Parathyroid adenoma (tissue), 2 donors: ENCODE results near the gene CAMTA1.

Experiments
- H2AFZ ChIP-seq: fragments of 300-600 bp; sonication (generic); one replicate; pipeline ENCODE4 v1.7.0; 2017; ENCODE audit warnings: antibody characterized with exemption, mild to moderate bottlenecking
- H3K27ac ChIP-seq: fragments of 300-600 bp; sonication (generic); one replicate; pipeline ENCODE4 v1.7.0; 2017
- H3K27me3 ChIP-seq: fragments of 300-600 bp; sonication (generic); one replicate; pipeline ENCODE4 v1.7.0; 2017; ENCODE audit warnings: low read length; ENCODE audit not compliant: control insufficient read depth, insufficient read depth
- H3K36me3 ChIP-seq: fragments of 300-600 bp; sonication (generic); one replicate; pipeline ENCODE4 v1.7.0; 2017; ENCODE audit warnings: low read length; ENCODE audit not compliant: control insufficient read depth, insufficient read depth
- H3K4me1 ChIP-seq: fragments of 300-600 bp; sonication (generic); one replicate; pipeline ENCODE4 v1.7.0; 2017; ENCODE audit warnings: control low read depth
- H3K4me2 ChIP-seq: fragments of 300-600 bp; sonication (generic); one replicate; pipeline ENCODE4 v1.7.0; 2017; ENCODE audit warnings: low read length
- H3K4me3 ChIP-seq: fragments of 300-600 bp; sonication (generic); one replicate; pipeline ENCODE4 v1.7.0; 2017; ENCODE audit warnings: low read depth, low read length
- H3K79me2 ChIP-seq: fragments of 300-600 bp; sonication (generic); one replicate; pipeline ENCODE4 v1.7.0; 2017; ENCODE audit warnings: control low read depth
- H3K9ac ChIP-seq: fragments of 300-600 bp; sonication (generic); one replicate; pipeline ENCODE4 v1.7.0; 2017; ENCODE audit warnings: mild to moderate bottlenecking
- H3K9me3 ChIP-seq: fragments of 300-600 bp; sonication (generic); one replicate; pipeline ENCODE4 v1.7.0; 2017; ENCODE audit warnings: low read length; ENCODE audit not compliant: control insufficient read depth
- CTCF ChIP-seq: fragments of 300-600 bp; sonication (generic); IDR thresholded peaks from one replicate; pipeline ENCODE4 v1.7.0; 2017; ENCODE audit warnings: antibody characterized with exemption, mild to moderate bottlenecking
- donor health status: primary hyperparathyroidism.

The CAMTA1 gene

DNA sequence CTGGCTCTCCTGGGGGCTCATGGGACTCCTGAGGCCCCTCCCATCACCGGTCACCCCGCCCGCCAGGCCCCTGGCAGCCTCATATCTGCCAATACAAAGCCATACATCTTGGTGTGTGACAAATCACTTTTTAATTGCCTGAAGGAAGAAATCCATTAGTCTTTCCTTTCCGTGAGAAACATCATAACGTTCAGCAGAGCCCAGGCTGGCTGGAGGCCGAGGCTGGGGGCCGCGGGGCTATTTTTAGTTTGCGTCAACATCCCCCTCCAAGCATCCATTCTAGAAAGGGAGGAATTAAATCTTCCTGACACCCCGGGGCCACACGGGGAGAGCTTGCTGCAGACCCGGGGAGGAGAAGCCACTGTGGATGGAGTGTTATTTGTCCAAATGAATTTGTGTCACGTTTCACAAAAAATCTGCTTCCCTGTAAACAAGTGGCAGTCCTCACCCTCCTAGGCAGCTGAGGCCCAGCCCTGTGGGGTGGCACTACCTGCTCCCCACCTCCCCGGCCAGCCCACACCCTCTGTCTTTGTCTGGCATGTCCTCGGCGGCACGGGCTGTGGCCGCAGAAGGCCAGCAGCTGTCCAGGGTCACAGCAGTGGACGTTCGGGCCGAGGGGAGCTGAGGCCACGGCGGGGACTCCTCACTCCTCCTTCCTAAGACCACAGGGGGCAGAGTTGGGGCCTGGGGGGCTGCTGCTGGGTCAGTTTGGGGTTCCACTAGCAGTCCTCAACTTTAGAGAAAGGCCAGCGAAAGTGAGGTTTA is 749.0 kb downstream of the CAMTA1 start:
- Histone ChIP-seq H2AFZ (no peak overlapping the region), H3K4me1 (no peaks in the 10 kb centered on the region), H3K36me3 (no peaks in the 10 kb centered on the region), H3K79me2 (no peaks in the 10 kb centered on the region), H3K27ac (no peak overlapping the region), H3K4me2 (no peak overlapping the region), H3K9me3 (no peaks in the 10 kb centered on the region), H3K9ac (no peak overlapping the region), H3K27me3 (no peaks in the 10 kb centered on the region), H3K4me3 (no peak overlapping the region)
- TF ChIP-seq CTCF, result no peak

- no peak overlapping the region for H2AFZ ChIP-seq
- no peaks in the 10 kb centered on the region for H3K9me3 ChIP-seq
- no peaks in the 10 kb centered on the region for H3K27me3 ChIP-seq
- no peaks in the 10 kb centered on the region for H3K36me3 ChIP-seq
- no peak overlapping the region for H3K9ac ChIP-seq
- no peaks in the 10 kb centered on the region for H3K4me1 ChIP-seq
- TF ChIP-seq CTCF, result no peak
- H3K79me2 ChIP-seq, result no peaks in the 10 kb centered on the region
- H3K27ac ChIP-seq, result no peak overlapping the region
- no peak overlapping the region for H3K4me3 ChIP-seq
- no peak overlapping the region for H3K4me2 ChIP-seq
Observed at GRCh38 chr1:7535016-7535415, 749.8 kb downstream of the CAMTA1 start.

GRCh38 chr1:7535934-7536878 is 751.0 kb downstream of the CAMTA1 start:
- no peak for TF ChIP-seq CTCF
- Histone ChIP-seq H3K9me3 (no peaks in the 10 kb centered on the region), H3K4me1 (no peaks in the 10 kb centered on the region), H3K9ac (no peak overlapping the region), H3K27me3 (no peaks in the 10 kb centered on the region), H2AFZ (no peak overlapping the region), H3K27ac (no peak overlapping the region), H3K36me3 (no peaks in the 10 kb centered on the region), H3K4me3 (no peak overlapping the region), H3K79me2 (no peaks in the 10 kb centered on the region), H3K4me2 (no peak overlapping the region)

DNA sequence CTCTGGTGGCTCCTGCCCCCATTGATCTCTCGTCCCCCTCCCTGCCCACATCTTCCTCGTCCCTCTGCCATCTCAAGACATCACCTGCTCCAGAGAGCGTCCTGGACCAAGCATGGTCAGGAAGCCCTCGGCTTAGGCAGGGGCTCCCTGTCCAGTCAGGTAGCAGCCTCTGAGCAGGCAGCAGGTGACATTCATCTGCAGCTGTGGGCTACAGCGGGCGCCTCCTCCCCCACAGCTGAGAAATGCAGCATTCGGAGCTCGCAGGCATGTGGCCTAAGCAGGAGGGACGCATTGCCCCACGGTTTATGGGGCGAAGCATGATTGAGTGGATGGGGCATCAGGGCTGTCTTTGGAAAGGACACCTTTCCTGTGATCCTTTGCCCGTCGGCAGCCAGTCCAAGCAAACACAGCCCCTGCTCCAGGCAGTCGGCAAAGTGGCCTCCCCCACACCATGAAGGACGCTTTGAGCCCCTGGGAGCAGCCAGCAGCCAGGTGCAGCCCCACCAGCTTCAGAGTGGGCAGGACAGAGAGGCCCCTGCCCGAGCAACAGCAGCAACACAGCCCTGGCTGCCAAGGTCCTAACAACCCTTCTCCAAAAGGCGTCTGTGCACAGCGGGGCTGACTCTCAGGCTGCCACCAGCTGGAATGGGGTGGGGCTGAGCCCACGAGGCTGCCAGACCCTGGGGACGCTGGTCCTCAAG is 751.8 kb downstream of the CAMTA1 start:
- Histone ChIP-seq H3K27ac (no peak overlapping the region), H3K36me3 (no peaks in the 10 kb centered on the region), H3K4me2 (no peak overlapping the region), H3K9me3 (no peaks in the 10 kb centered on the region), H3K4me1 (no peaks in the 10 kb centered on the region), H3K27me3 (no peaks in the 10 kb centered on the region), H3K4me3 (no peak overlapping the region), H2AFZ (no peak overlapping the region), H3K79me2 (no peaks in the 10 kb centered on the region), H3K9ac (no peak overlapping the region)
- TF ChIP-seq CTCF, result no peak
